NCI-H1694 treated with DMSO at 0.1 percent for 48 hours (cell line): ENCODE results near the gene FXYD2.
"Not testable (repeated sequence)": the region's sequence is repeated elsewhere in the genome, so short reads cannot be mapped to it uniquely, and the experiment has no call there.

Source experiments
- DNase-seq: peaks from one replicate; lab custom pipeline; 2025; lab: John Stamatoyannopoulos, UW

The FXYD2 gene

DNA sequence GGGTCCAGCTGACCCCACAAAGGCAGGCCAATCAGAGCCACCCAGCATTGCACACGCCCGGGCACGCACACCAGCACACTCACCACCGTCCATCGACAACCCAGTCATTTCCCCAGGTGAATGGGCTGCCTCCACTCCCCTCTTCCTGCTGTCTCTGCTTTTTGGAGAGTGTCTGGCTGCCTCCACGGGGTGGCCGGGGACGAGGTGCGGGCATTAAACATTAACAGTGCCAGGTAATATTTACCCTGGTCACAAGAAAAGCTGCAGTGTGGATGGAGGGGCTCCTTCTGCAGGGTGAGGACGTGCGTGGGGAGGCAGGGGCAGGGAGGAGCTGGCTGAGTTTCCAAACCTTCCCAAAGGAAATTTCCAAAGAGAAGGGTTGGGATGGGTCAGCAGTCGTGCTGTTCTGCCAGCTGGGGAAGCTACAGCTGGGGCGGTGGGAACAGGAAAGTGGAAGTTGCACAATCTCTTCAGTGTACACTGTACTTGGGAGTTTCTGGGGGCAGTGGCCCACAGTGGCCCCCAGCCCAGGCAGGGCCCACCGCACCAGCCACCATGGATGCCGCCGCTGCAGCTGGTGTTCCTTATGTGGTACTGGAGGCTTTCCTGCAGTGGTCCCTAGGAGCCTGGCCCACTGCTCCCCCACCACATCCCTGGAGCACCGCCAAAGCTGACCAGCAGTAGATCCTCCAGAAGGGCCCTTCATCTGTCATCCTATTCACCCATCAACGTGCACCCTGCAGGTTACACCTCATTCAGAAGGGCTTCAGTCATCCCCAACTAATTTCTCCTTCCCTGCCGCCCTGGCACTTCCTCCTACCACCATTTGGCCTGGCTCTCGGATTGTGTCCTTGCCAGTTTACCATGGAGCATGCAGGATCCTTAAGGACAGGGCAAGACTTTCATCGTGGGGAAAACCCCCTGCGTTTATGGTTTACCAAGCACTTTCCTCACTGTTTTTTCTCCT lies at the start of gene FXYD2:
Gene FXYD2 (minus strand): TSS at position 174 of the 967 bp plus-strand sequence. CDS start 66 bp downstream, at position 108.
- no peak for DNase-seq

DNA sequence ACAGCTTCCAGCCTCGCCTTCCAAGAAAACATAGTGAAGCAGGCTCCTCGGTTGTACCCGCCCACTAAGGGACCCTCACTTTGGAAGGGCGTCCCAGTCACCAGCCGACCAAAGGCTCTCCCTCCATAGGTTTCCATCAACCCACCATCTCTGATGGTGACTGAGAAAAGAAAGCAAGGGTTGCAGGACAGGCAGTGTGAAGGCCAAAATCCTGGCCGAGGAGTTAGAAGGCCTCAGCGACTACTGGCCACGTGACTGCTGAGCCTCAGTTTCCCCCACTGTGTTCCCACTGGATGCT lies 49.2 kb upstream of the FXYD2 start:
- DNase-seq, result no peak

DNA sequence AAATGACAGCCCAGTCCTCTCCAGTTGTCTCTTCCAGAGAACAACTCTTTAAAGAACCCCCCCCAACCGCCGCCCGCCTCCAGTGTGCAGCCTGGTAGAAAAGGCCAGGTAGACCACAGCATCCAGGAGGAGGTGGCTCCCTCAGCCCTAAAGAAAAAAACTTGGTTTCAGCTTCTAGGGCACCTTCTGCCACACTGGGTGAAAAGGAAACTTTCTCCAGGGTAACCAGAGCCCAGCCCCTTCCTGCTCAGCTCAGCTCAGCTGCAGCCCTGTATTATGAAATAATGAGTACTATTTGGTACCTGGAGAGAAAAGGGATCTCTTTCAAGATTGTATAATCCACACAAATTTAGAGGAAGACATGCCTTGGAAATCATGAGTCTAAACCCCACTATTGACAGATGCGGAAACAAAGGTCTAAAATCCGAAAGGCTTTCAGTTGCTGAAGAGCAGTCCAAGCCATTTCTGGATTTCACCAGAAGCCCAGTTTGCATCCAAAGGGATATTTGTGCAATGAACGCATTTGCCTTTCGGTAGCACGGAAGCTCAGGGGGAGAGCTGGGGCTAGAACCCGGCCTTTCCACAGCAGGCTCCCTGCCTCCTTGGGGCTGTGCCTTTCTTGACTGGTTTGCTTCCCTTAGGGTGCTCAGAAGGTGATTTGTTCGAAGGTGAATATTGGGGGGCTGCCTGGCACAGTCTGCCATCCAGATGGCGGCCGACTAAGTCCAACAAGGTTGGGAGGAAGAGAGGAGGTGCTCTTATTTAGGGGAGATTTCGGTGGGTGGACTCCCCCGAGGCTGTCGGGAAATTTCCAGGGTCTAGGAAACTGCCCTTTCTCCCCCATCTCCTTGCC lies 48.7 kb upstream of the FXYD2 start:
- DNase-seq, result no peak

DNA sequence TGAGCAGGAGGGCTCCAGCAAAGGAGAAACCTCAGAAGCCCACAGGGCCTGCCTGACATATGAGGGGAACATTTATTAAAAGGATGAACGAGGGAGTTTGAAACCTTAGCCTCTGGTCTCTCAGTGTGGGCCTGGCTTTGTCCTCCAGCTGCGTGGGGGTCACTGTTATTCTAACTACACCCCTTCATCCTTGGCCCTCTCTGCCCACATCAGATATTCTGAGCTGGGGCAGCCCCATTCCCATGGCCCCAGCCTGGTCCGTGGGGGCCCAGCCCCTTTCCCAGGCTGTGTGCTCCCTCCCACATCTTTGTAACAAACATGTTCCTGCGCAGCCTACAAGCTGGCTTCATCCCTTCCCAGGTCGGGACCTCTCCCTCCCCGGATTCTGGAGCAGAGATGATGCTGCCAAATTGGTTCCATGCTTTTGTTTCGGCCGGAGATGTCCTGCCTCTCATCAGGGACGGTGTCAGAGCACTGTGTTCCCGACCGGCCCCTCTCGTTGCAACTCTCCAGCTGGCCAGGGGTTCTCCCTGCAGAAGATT lies 47.9 kb upstream of the FXYD2 start:
- DNase-seq, result no peak

DNA sequence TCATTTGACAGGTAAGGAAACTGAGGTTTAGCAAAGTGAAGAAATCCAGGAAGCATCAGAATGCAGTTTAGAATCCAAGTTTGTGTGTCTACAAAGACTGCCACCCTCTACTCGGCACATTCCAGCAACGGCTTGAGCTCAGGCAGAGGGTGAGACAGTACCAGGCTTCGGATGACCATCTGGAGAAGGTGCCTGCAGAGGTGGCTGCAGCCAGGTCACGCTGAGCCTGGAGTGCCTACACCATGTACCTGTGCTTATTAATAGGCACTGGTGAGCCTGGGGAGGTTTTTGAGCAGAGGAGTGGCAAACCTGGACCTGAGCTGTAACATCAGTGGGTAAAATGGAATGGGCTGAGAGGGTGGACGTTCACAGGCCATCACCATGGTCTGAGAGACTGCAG lies 47.2 kb upstream of the FXYD2 start:
- no peak for DNase-seq

DNA sequence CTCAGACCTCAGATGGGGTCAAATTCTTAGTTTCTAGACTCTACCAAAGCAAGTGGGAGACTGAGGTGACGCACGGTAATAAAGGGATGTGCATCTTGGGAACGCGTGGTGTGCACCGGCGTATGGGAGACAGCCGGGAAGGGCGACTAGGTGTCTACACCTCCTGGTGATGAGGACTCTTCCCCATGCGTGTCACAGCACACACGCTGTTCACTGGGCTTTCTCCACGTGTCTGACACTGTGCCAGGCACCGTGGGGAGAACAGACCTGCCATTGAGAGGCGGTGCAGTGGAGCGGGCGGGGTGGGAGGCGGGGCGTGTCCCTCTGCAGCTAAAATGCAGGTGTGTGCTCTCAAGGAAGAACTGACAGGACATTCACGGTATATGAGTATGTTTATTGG lies 46.6 kb upstream of the FXYD2 start:
- DNase-seq, result no peak

DNA sequence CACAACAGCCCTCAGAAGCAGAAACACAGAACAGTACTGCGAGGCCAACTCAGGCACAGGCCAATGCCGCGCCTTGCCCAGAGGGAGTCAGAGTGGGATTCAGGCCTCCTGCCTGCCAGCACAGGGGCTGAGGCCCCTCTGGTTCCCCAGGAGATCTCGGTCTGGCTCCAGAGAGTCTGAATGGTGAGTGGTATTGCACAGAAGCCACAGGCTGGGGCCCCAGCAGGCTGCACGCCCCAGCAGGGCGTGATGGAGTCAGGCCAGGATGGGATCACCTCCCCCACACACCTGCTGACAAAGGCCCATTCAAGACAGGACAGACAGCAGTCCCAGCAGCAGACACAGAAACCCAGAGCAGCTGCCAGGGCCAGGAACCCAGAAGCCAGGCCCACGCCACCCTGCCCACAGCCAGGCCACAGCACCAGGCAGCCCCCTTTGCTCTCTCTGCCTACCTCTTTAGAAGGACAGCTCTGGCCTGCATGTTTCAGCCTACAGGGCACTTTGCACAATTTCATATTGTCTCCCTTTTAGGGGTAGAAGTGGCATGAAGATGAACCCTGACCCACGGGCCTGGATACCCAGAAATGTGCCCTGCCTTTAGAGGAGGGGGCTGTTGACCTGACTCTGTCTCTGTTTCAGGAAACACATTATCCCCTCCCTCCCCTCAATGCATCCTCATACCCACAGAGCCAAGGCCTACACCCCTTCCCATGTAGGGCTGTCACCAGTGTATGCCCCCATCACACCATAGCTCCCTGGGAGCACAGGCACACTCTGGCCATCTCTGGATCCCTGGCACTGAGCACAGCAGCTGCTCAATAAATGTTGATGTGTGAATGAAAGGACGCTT lies 45.8 kb upstream of the FXYD2 start:
- DNase-seq, result no peak

DNA sequence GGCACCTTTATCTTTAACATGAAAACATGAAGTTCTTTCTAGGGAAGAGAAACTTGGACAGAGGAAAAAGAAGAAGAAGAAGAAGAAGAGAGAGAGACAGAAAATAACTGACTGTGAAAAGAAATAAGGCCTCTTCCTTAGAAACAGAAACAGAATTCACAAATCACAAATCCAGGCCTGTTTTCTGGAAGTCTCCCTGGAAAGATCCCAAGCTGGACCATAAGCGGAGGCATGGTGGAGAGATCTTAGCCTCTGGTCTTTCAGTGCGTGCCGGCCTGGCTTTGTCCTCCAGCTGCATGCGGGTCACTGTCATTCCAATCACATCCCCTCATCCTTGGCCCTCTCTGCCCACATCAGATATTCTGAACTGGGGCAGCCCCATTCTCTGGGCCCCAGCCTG lies 45.1 kb upstream of the FXYD2 start:
- no peak for DNase-seq

DNA sequence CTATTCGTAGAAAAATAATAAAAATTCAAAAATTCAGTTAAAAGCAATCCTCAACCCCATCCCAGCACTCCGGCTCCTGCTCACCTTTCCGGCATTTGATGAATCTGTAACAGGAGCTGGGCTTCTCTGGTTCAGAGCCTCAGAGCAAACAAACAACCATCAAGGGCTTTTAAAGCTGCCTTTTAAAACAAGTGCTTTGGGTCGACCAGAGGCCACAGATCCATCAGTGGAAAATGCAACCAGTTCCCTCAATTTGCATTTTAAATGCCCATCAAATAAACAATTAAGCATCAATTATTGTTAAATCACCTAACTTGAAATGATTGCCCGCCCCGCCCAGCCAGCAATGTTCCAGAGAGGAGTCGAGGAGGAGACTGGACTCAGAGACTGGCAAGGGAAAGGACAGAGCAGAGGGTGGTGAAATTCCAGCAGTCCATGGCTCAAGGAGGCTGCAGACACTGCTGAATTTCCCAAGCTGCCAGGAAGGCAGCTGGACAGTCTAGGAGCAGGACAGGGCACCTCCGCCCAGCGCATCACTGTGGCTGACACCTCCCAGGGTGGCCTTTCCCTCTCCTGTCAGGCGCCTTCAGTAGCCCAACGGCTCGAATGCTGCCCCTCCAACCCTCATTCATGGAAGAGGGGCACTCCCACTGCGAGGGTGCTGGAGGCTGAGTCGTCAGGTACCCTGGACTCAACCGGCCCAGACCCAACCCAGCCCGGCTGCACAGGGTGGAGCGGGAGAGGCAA lies 44.4 kb upstream of the FXYD2 start:
- no peak for DNase-seq

DNA sequence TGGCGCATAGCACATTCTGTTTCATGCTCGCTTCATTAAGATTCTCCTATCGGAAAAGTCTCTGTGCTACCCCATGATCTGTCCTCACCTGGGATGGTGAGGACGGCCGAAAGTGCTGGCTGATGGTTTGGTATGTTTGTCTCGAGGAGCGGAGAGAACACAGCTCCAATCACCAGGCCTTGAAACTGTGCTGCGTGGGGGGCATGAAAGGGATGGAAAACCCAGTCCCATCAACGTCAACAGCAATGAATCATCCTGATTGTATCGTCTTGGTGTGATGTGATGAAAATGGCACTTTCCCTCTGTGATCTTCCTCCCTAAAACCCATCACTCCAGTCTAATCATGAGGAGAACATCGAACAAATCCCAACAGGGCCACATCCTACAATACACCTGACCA lies 43.5 kb upstream of the FXYD2 start:
- no peak for DNase-seq

DNA sequence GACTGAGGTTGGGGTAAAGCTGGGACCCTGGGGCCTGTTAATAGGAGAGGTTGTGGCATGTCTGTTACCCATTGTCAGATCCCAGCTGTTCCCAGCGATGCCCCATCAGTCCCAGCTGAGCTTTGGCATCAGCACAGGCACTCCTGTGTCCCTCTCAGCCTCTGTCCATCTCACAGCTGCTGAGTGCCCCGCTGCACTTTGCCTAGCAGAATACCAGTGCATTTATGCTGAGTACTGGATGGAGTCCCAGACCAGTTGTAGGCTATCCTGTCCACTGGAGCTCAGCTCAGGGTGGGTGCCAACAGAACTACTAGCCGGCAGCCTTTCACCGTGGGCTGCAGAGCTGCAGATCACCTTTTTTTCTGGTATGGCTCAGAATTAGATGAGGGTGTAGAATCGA lies 42.0 kb upstream of the FXYD2 start:
- DNase-seq, result no peak

DNA sequence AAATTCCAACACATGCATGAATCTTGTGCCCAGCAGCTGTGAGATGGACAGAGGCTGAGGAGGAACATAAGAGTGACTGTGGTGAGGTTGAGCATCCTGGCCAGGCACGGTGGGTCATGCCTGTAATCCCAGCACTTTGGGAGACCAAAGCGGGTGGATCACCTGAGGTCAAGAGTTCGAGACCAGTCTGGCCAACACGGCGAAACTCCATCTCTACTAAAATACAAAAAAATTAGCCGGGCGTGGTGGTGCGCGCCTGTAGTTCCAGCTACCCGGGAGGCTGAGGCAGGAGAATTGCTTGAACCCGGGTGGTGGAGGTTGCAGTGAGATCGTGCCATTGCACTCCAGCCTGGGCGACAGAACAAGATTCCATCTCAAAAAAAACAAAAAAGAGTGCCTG lies 41.0 kb upstream of the FXYD2 start:
- DNase-seq, result not testable (repeated sequence)

DNA sequence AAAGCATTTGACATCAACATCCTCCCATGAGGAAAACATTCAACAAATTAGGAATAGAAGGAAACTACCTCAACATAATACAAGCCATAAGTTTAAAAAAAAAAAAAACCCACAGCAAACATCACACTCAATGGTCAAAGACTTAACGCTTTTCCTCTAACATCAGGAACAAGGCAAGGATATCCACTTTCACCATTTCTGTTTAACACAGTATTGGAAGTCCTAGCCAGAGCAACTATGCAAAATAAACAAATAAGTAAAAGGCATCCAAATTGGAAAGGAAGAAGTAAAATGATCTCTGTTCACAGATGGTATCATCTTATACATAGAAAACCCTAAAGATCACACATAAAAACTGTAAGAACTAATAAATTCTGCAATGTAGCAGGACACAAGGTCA lies 38.8 kb upstream of the FXYD2 start:
- no peak for DNase-seq

DNA sequence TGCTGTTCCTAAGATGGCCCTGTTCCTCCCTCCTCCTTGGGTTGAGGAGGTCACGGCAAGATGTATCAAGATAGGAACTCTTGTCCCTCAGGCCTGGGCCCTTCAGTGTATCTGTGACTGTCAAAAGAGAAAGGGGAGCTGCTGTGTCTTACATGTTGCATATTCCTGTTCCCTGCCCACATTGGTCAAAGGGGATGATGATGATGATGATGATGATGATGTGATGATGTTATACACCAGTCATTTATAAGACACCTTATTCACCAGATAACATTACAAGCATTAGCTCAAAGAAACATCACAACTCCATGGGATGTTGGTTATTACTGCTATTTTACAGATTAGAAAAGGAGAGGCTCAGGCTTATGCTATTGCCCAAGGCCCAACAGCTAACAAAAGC lies 38.2 kb upstream of the FXYD2 start:
- DNase-seq, result no peak

DNA sequence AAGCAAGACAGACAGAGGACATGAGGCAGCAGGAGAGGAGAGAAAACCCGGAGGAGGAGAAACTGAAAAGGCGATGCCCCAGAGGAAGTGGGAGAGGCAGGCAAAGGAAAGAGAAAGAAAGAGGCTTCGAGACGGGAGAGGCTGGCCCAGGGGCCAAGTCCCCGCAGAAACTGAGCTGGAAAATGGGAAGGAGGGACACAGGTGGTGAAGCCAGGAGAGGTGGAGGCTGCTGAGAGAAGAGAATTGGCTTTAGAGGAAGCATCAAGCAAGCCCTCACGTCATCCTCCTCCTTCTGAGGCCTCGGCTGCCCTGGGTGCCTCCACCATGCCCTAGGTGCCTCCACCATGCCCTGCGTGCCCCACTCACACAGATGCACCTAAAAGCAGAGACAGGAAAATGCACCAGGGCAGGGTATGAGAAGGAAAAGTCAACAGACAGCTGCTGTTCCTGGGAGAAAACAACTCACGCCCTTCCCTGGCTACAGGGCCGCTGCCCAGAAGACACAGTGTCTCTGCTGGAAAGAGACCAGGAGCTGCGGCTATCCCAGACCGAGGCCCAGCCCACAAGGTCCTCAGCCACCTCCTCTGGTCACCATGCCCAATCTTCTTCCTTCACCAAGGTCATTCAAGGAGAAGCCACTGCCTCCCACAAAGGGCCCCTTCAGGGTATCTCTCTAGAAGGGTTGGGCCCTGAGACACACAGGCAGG lies 37.6 kb upstream of the FXYD2 start:
- no peak for DNase-seq

DNA sequence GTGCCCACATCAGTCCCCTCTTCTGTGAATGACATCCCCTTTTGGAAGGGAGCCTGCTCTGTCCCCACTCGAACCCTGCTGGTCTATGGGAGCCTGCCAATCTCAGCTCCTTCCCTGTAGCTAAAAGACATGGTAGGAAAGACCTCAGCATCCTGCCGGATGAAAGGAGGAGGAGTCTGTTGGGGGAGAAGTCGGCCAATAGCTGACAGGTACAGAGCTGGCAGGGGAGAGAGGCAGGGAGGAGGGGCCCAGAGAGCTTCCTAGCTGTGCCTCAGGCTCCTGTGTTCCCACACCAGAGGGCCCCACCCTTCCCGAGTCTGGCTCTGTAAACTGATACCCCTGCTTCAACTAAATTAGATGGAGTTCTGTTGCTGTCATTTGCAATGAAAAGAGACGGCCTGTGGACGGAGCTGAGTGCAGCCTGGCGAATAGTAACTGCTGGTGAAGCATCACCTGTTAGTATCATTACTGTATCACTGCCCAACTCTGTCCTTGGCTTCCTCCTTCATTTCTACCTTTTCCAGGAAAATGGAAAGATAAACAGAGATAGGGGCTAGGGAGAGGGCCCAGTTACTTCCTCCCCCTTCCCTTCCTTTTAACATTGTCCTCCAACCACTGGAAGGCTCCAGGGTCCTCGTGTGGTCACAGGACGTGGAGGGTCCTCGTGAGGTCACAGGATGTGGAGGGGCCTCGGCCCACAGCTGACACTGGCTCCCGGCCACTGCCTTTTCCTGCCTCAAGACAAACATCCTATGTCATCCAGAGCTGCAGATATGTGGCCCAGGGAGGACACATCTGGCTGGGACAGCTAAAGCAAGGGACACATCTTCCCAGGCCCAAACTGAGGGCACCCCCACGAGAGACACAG lies 36.8 kb upstream of the FXYD2 start:
- no peak for DNase-seq

DNA sequence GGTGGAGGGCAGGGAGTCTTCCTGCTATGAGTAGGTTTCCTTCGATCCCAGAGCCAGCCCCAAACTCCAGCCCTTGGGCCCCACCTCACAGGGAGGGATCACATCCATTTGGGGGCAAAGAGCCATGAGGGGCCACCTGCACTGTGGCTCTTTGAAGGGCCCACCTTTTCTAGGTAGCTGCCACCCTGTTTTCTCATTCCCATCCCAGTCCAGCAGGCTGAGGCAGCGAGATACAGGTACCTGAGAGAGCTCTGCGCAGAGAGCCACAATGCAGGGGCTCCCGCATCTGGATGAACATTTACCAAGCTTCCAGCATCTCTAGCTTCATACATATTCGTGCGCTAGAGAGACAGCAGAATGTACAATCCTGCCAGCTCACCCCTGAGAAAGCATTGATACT lies 35.6 kb upstream of the FXYD2 start:
- no peak for DNase-seq

DNA sequence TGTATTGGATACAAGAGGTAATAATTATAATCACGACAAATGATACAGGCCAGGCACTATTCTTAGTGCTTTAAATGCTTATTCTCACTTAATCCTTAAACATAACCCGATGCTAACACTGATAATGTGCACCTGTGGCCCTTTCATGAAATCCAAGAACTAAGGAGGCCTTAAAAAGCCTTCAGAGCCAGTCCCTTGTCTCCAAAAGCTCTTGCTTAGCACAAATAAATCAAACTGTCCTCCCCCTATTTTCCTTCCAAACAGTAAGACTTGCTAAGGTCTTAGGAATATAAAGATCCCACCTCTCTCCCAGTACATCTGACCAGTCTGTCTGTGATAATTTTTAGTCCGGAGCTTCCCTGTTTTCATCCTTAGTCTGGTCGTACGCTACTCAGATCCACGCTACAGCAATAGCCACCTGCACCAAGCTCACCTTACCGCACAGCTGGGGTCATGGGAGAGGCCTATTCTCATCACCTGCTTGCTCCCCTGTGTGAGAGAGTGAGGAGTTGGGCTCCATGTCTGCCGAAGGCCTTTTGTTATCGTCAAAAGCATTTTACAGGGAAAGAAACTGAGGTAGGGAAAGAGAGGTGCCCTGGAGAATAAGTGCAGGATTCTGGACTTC lies 35.1 kb upstream of the FXYD2 start:
- no peak for DNase-seq

DNA sequence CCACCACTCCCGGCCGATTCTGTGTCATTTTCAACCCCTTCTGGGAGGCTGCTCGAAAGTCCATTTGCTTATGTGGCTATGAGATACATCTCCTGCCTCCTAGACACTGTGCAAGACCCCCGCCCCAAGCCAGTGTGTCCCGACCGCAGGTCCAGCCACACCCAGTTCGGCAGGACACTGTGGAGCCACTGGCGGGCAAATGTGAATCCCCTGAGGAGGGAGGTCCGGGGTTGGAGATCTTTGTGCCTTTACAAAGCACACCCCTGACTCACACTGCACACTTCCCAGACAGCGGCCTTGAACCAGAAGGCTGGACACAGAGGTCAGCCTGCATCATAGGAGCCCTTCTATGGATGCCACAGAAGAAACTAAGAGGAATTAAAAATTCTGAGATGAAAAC lies 34.5 kb upstream of the FXYD2 start:
- DNase-seq, result no peak
